K562 (cell line): ENCODE data around the gene IL20. TPM values are rescaled to one million over a fixed set of nuclear protein-coding genes. Genes with fewer than 3 reads are reported as not detected.

Experiments
- CBFA2T3 ChIP-seq: fragments of 450-650 bp; IDR thresholded peaks from 2 replicates; pipeline ENCODE4 v1.6.1; 2017
- CHD4 ChIP-seq: fragments of 200-600 bp; sonication (generic); IDR thresholded peaks from 3 replicates; pipeline ENCODE4 v1.6.1; 2012; ENCODE audit warnings: low read depth, mild to moderate bottlenecking, mixed read lengths, low read length, inconsistent platforms; ENCODE audit not compliant: insufficient read depth, insufficient replicate concordance, poor library complexity, severe bottlenecking
- GTF3C2 ChIP-seq: IDR thresholded peaks from 3 replicates; pipeline ENCODE4 v1.6.1; 2011; ENCODE audit warnings: borderline replicate concordance, mild to moderate bottlenecking, moderate library complexity; ENCODE audit not compliant: insufficient read length; ENCODE audit errors: extremely low read depth
- HIVEP1 ChIP-seq: fragments of 250-450 bp; sonication (Bioruptor Pico); IDR thresholded peaks from 2 replicates; pipeline ENCODE4 v1.4.0; 2020; ENCODE audit warnings: mild to moderate bottlenecking
- SFPQ ChIP-seq: fragments of 200-400 bp; formaldehyde crosslinking; IDR thresholded peaks from 2 replicates; pipeline ENCODE4 v1.6.1; 2017; ENCODE audit warnings: mild to moderate bottlenecking, low read depth, low read length, moderate library complexity
- TFE3 ChIP-seq: fragments of 450-650 bp; formaldehyde crosslinking; IDR thresholded peaks from 2 replicates; pipeline ENCODE4 v1.4.0; 2020; ENCODE audit warnings: mild to moderate bottlenecking, mixed read lengths
- U2AF2 ChIP-seq: fragments of 200-400 bp; formaldehyde crosslinking; optimal IDR thresholded peaks from 2 replicates; pipeline ENCODE3; 2017; ENCODE audit warnings: low read depth, mild to moderate bottlenecking, low read length
- ZNF395 ChIP-seq: fragments of 200-800 bp; sonication (Bioruptor generic); IDR thresholded peaks from 2 replicates; pipeline ENCODE4 v1.6.1; 2017; ENCODE audit warnings: missing genetic modification characterization, missing compliant biosample characterization
- polyA plus RNA-seq, 8 experiments: library from polyadenylated mRNA; depleted of rRNA in 4 of 8; stranded (reverse) in 5 of 8; unstranded in 3 of 8; fragments of >200 nt; fragmentation: Nextera tagmentation in 2 of 8; fragmentation: Illumina TruSeq in 1 of 8; extraction: Ambion mirVana in 2 of 8; extraction: Trizol in 1 of 8; gene quantifications; 2 replicates each; pipeline versions ENCODE4 v1.2.1 to v1.2.3, GENCODE V29; 2011 to 2014; ENCODE audit warnings: inconsistent platforms in 1 of 8, missing spikeins in 1 of 8
- total RNA-seq, 7 experiments: library from RNA; depleted of rRNA in 6 of 7; stranded (reverse); fragments of >200 nt in 6 of 7; fragmentation: Illumina TruSeq in 2 of 7; extraction: Trizol in 2 of 7; gene quantifications; 2 replicates each; pipeline versions ENCODE4 v1.2.1 to v1.2.3, GENCODE V29; 2011 to 2021; ENCODE audit warnings: low replicate concordance in 1 of 7

The IL20 gene
- total and polyA plus RNA-seq, 9 of the 15 experiments (the other 6 are each of a cell fraction or from before 2014, with no cell fraction given): not detected

GRCh38 chr1:206904423-206905142 lies 39.2 kb downstream of the IL20 start (continued):
- TF ChIP-seq SFPQ: no peak
- TF ChIP-seq TFE3: no peak
- TF ChIP-seq GTF3C2: no peak
- no peak for TF ChIP-seq HIVEP1 (CRISPR knock-in tag)
- no peak for TF ChIP-seq CHD4
- TF ChIP-seq U2AF2: no peak
- TF ChIP-seq CBFA2T3: no peak
- TF ChIP-seq ZNF395 (CRISPR knock-in tag): no peak
